MG63 (cell line): ENCODE data around the gene CACNG1. TPM values are rescaled to one million over a fixed set of nuclear protein-coding genes. Genes with fewer than 3 reads are reported as not detected.
"Not testable (repeated sequence)": the region's sequence is repeated elsewhere in the genome, so short reads cannot be mapped to it uniquely, and the experiment has no call there.

Source experiments
- DNase-seq: peaks from one replicate; pipeline ENCODE4 v3.0.0-alpha.2; 2020
- H3K27me3 ChIP-seq: fragments of 250-450 bp; sonication (Bioruptor Pico); 2 replicates; pipeline ENCODE4 v1.5.1; 2020; ENCODE audit warnings: mild to moderate bottlenecking, moderate library complexity
- H3K36me3 ChIP-seq: fragments of 250-450 bp; sonication (Bioruptor Pico); 2 replicates; pipeline ENCODE4 v1.5.1; 2020; ENCODE audit warnings: mild to moderate bottlenecking, moderate library complexity
- H3K4me3 ChIP-seq: fragments of 250-450 bp; sonication (Bioruptor Pico); 2 replicates; pipeline ENCODE4 v1.5.1; 2020; ENCODE audit warnings: mild to moderate bottlenecking, moderate library complexity
- H3K9me3 ChIP-seq: fragments of 250-450 bp; sonication (Bioruptor Pico); 2 replicates; pipeline ENCODE4 v1.5.1; 2020; ENCODE audit warnings: mild to moderate bottlenecking, moderate library complexity
- total RNA-seq: library from RNA; depleted of rRNA; stranded (reverse); fragments of >200 nt; shearing (Covaris generic); gene quantifications from 2 replicates; pipeline ENCODE4 v1.2.3, GENCODE V29; 2014; ENCODE audit warnings: low replicate concordance; rRNA removed

The CACNG1 gene
- total RNA-seq, 1 experiment from 2014 or later = not detected

- Histone ChIP-seq H3K27me3 (no peaks in the 10 kb centered on the region), H3K9me3 (no peaks in the 10 kb centered on the region), H3K36me3 (peaks cover 10% of the 10 kb centered on the region), H3K4me3 (no peak overlapping the region)
- no peak for DNase-seq
Observed at GRCh38 chr17:67082107-67082506, 37.8 kb downstream of the CACNG1 start.

- no peak overlapping the region for H3K4me3 ChIP-seq
- no peak for DNase-seq
- peaks cover 18% of the 10 kb centered on the region for H3K36me3 ChIP-seq
- H3K9me3 ChIP-seq = no peaks in the 10 kb centered on the region
- H3K27me3 ChIP-seq = no peaks in the 10 kb centered on the region
Observed at GRCh38 chr17:67085406-67085805, 41.1 kb downstream of the CACNG1 start.

- Histone ChIP-seq H3K4me3 (no peak overlapping the region), H3K27me3 (no peaks in the 10 kb centered on the region), H3K36me3 (peaks cover 17% of the 10 kb centered on the region), H3K9me3 (no peaks in the 10 kb centered on the region)
- DNase-seq = no peak
Observed at GRCh38 chr17:67088639-67089038, 44.3 kb downstream of the CACNG1 start.

GRCh38 chr17:67090341-67090740 lies 46.0 kb downstream of the CACNG1 start:
- Histone ChIP-seq H3K9me3 (no peaks in the 10 kb centered on the region), H3K27me3 (no peaks in the 10 kb centered on the region), H3K4me3 (no peak overlapping the region), H3K36me3 (peaks cover 22% of the 10 kb centered on the region)
- DNase-seq = no peak

GRCh38 chr17:67092291-67092690 lies 47.9 kb downstream of the CACNG1 start:
- DNase-seq = no peak

GRCh38 chr17:67092710-67093109 lies 48.4 kb downstream of the CACNG1 start:
- not testable (repeated sequence) for H3K9me3 ChIP-seq, H3K4me3 ChIP-seq, DNase-seq, H3K27me3 ChIP-seq
- H3K36me3 ChIP-seq = peaks cover 33% of the 10 kb centered on the region

More at GRCh38 chr17:67092291-67092690, 47.9 kb downstream of the CACNG1 start:
- Histone ChIP-seq H3K9me3 (no peaks in the 10 kb centered on the region), H3K27me3 (no peaks in the 10 kb centered on the region), H3K4me3 (no peak overlapping the region), H3K36me3 (peaks cover 29% of the 10 kb centered on the region)

GRCh38 chr17:67093348-67093747 lies 49.0 kb downstream of the CACNG1 start:
- Histone ChIP-seq H3K36me3 (peaks cover 35% of the 10 kb centered on the region), H3K27me3 (no peaks in the 10 kb centered on the region), H3K9me3 (no peaks in the 10 kb centered on the region), H3K4me3 (no peak overlapping the region)
- DNase-seq = no peak

GRCh38 chr17:67095291-67095690 lies 50.9 kb downstream of the CACNG1 start:
- H3K4me3 ChIP-seq, H3K27me3 ChIP-seq, H3K9me3 ChIP-seq: not testable (repeated sequence)
- H3K36me3 ChIP-seq = peaks cover 32% of the 10 kb centered on the region
- DNase-seq = peak; percentile 64

GRCh38 chr17:67095803-67096202 lies 51.4 kb downstream of the CACNG1 start:
- DNase-seq = no peak
- no peaks in the 10 kb centered on the region for H3K27me3 ChIP-seq
- H3K4me3 ChIP-seq = no peak overlapping the region

GRCh38 chr17:67096609-67097008 lies 52.3 kb downstream of the CACNG1 start:
- Histone ChIP-seq H3K36me3 (peaks cover 32% of the 10 kb centered on the region), H3K9me3 (no peaks in the 10 kb centered on the region; the same call in 1 of the 2 replicates), H3K4me3 (no peak overlapping the region), H3K27me3 (no peaks in the 10 kb centered on the region)
- DNase-seq = no peak

More at GRCh38 chr17:67095803-67096202, 51.4 kb downstream of the CACNG1 start:
- Histone ChIP-seq H3K36me3 (peaks cover 31% of the 10 kb centered on the region), H3K9me3 (no peaks in the 10 kb centered on the region; the same call in 1 of the 2 replicates)

GRCh38 chr17:67098006-67098405 lies 53.7 kb downstream of the CACNG1 start:
- no peaks in the 10 kb centered on the region for H3K27me3 ChIP-seq
- DNase-seq = no peak
- H3K36me3 ChIP-seq = peaks cover 35% of the 10 kb centered on the region
- H3K4me3 ChIP-seq = no peak overlapping the region
- H3K9me3 ChIP-seq = no peaks in the 10 kb centered on the region; the same call in 1 of the 2 replicates

GRCh38 chr17:67104641-67105040 lies 60.3 kb downstream of the CACNG1 start:
- not testable (repeated sequence) for H3K4me3 ChIP-seq, DNase-seq, H3K27me3 ChIP-seq, H3K9me3 ChIP-seq
- H3K36me3 ChIP-seq = peaks cover 58% of the 10 kb centered on the region

- peaks cover 55% of the 10 kb centered on the region for H3K36me3 ChIP-seq
Observed at GRCh38 chr17:67105213-67105612, 60.9 kb downstream of the CACNG1 start.

More at GRCh38 chr17:67105213-67105612, 60.9 kb downstream of the CACNG1 start:
- H3K27me3 ChIP-seq = no peaks in the 10 kb centered on the region
- DNase-seq = no peak
- H3K9me3 ChIP-seq = no peaks in the 10 kb centered on the region; the same call in 1 of the 2 replicates
- no peak overlapping the region for H3K4me3 ChIP-seq

Other genes with a start within 250 kb of the CACNG1 start
- gene CACNG5, start 209.4 kb upstream of the CACNG1 start, total RNA-seq = not detected in 2 replicates
- not detected in 2 replicates for gene CACNG4, start 79.8 kb upstream of the CACNG1 start, total RNA-seq
- 13.0 and 32.3 TPM in 2 replicates for gene HELZ, start 200.6 kb downstream of the CACNG1 start, total RNA-seq